ENCODE measurements around the gene BMPR1B.

Gene BMPR1B

GRCh38 chr4:94757192-94758140, at the start of gene BMPR1B:
BMPR1B (plus strand) TSS chr4:94757955; CDS start chr4:95104425, 346,470 bp downstream.
- DNase-seq = peak; percentile 66

- DNase-seq = no peak
Measured at GRCh38 chr4:94711635-94712034, 46.1 kb upstream of the BMPR1B start.

- no peak for DNase-seq
Measured at GRCh38 chr4:94714365-94715160, 43.2 kb upstream of the BMPR1B start.

GRCh38 chr4:94715726-94716125, 42.0 kb upstream of the BMPR1B start:
- DNase-seq = no peak

GRCh38 chr4:94721310-94721709, 36.4 kb upstream of the BMPR1B start:
- peak; percentile 26 for DNase-seq

DNA sequence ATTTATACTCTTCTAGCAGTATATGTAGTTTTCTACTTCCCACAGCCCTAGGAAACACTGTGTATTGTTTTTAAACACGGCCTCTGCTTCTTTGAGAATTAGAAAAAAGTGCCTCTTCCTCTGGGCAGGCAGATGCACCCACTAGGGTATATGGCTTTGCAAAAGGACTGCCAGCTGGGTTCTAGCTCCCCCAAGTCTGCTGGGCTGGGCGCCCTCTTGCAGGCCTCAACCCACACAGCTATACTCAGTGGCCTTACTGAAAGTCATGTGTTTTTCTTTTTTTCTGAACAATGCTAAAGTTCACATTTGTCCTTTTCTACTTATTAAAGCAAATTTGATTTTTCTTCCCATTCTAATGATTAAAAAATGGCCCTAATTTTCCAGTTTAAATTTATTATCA, 35.5 kb upstream of the BMPR1B start:
- DNase-seq = no peak

- DNase-seq = no peak
Measured at GRCh38 chr4:94722748-94723147, 35.0 kb upstream of the BMPR1B start.

DNA sequence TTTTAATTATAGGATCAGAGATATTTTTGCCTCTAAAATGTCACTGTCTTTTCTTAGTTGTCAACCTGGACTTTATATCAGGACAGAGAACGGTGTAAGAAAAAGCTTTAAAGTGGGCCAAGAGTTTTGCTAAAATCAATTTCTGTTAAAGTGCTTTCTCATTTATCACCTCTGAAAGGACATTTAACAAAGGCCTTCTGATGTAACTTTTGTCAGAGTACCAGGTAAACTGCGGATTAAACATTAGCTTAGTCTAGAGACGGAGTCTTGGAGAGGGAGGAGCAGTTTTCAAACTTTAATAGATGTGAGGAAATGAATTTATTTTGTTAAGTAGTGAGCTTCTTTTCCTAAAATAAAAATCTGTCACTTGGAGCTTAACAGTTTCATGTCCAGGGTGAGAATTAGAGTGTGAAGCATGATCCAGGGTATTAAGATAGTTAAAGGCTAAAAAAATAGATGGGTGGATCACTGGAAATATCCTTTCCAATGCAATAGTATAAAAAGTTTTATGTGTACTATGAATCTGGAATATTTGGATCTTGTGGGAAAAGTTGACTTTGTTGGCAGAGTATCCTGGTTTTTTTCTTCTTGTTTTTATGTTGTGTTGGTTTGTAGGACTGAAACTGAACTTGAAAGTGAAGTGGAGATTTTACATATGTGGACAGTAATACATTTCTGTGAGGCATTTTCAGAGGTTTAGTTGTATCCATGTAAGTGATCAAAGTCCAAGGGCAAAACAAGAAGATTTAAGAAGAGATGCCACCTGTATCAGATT, 33.6 kb upstream of the BMPR1B start:
- DNase-seq = no peak

- peak; percentile 21 for DNase-seq
Measured at GRCh38 chr4:94726524-94727123, 31.1 kb upstream of the BMPR1B start.

DNA sequence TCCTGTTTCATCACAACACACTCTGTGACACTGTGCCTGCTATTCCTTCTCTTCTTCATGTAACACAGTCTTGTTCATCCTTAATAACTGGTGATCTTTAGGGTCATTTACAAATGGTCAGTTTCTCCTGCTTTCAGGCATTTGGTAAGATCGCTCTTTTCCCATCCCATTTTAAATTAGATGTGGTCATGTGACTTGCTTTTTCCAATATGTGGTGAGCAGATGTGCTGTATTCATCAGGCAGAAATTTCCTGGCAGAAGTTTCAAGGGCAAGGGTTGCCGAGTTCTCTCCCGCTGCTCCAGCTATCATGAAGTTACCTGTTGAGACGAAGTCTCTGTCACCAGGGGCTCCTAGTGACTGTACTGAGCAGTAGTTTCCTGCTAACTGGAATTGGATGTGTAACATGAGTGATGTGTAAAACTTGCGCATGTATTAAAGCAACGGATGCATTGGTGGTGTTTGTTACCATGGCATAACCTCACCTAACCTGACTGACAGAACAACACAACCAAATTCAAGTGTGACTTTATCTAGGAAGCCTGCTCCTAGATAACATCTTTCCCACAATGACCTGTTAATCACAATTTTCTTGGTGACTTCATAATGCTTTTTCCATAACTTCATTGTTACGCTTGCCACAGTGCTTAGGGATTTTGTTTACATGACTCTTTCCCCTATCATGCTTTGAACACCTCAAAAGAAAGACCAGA, 29.5 kb upstream of the BMPR1B start:
- DNase-seq = no peak

DNA sequence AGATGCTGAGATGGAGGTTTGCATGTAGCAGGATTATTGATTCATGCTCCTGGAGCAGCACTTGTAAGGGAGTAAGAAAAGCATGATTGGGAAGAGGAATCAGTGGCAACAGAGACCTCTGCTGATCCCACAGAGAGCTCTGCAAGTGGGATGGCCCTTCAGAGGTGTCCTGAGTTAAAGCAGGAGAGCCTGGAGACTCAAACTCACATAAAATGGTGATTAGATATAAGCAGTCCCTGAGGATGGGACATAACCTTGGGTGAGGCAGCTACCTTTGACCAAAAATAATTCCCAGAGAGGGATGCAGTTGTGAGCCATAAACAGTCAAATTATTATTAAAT, 25.4 kb upstream of the BMPR1B start:
- DNase-seq = no peak

DNA sequence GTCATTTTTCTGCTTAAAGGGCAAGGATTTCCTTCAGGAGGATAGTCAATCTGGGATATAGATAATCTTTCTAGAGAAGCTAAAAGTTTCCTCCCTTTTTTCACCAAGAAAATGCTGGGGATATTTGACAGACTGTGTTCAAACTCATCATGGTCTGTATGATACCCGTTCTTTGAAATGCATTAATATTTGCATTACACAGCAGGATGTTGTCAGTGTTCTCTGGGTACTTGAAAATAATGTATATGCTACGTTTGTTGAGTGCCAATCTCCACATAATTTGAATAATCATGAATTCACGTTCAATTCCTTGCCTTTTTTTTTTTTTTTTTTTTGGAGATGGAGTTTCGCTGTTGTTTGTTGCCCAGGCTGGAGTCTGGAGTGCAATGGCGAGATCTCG, 18.0 kb upstream of the BMPR1B start:
- no peak for DNase-seq

- no peak for DNase-seq
Measured at GRCh38 chr4:94741304-94741703, 16.5 kb upstream of the BMPR1B start.

DNA sequence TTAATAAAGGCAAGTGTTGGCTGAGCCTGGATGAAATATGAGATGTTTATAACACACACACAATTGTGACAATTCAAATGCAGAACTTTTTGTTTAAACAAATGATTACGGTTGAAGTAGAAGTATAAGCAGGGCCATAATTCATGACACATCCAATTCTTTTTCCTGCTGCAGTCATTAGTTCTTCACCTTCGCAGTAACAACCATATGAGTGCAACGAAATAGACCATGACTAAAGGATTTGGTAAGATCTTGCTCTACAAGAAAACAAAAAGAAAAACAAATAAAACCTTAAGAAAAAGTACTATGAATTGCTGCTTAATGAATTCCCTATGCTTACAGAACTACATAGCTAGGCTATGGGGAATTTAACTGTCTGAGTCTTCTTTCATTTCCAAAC, 13.9 kb upstream of the BMPR1B start:
- peak; percentile 32 for DNase-seq

- DNase-seq = peak; percentile 73
Measured at GRCh38 chr4:94744850-94745249, 12.9 kb upstream of the BMPR1B start.

- DNase-seq = no peak
Measured at GRCh38 chr4:94746746-94747145, 11.0 kb upstream of the BMPR1B start.

GRCh38 chr4:94758141-94758699, 465 bp downstream of the BMPR1B start:
- peak; percentile 67 for DNase-seq

- DNase-seq = peak; percentile 79
Measured at GRCh38 chr4:94758700-94759399, 1.1 kb downstream of the BMPR1B start.

DNA sequence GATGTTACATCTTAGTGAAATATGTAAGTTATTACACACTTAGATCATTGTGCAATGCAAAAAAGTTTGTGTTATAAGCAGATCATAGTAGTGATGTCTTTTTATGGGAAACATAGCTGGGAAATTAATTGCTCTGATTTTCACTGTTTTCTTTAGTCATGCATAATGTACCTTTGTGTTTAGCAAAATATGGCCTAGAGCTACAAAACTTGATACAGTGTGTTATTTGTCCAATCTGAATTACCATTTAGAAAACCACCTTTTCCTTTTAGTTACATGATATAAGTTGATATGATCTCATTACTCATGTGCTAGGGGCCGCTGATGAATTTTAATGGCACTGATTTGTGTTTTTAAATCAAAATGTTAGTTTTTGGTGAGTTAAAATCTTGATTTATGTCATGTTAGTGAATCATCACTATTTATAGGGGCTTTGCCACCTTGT, 2.0 kb downstream of the BMPR1B start:
- DNase-seq = peak; percentile 63

DNA sequence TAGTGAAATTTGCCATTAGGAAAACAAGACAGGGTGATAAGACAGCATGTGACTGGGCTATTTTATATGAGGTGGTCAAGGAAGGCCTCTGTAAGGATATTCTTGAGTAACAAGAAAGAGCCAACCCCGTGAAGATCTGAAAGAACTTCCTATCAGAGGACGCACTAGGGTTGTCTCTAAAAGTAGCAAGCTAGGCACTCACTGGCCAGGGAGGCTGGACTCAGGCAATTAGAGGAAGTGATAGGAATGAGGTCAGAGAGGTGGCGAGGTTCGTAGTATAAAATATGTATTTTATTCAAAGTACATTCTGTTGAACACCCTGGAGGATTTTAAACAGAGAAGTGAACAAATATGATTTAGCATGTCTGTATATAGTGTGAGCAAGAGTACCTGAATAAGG, 4.6 kb downstream of the BMPR1B start:
- no peak for DNase-seq

DNA sequence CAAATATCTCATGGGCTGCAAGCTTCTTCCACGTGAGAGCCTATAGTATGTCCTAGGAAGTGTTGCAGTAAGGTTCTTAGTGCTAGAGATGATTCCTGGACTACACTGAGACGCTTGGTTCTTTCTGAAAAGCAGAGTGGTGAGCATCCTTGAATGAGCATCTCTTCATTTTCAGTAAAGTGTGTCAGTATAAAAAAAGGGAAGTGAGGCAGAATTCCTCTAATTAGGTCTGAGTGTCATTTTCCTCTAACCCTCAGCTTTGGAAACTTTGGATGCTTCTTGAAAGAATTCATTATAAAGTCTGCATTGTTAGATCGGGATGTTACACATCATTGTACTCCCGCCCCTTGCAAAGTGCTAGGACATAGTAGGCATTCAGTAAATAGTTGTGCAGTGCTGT, 5.2 kb downstream of the BMPR1B start:
- DNase-seq = no peak
